Osteoblast (primary cell): ENCODE measurements around the gene SLC29A1. TPM values are rescaled to one million over a fixed set of nuclear protein-coding genes. Genes with fewer than 3 reads are reported as not detected.

Experiments
- DNase-seq: peaks from one replicate; pipeline ENCODE4 v3.0.0; 2011; ENCODE audit warnings: low spot score, mixed read lengths; ENCODE audit not compliant: insufficient read length; ENCODE audit errors: missing footprints
- H2AFZ ChIP-seq: 2 replicates; pipeline ENCODE4 v1.6.0; 2011; ENCODE audit warnings: mild to moderate bottlenecking, low read length
- H3K27ac ChIP-seq: 2 replicates; pipeline ENCODE4 v1.5.1; 2011; ENCODE audit warnings: mild to moderate bottlenecking, low read depth, low read length, moderate library complexity
- H3K27me3 ChIP-seq: 2 replicates; pipeline ENCODE4 v1.6.0; 2012; ENCODE audit warnings: mild to moderate bottlenecking, control low read depth, inconsistent platforms, low read length, moderate library complexity; ENCODE audit not compliant: insufficient read depth
- H3K36me3 ChIP-seq: 2 replicates; pipeline ENCODE4 v1.5.1; 2011; ENCODE audit warnings: mild to moderate bottlenecking, low read length, control low read depth, moderate library complexity; ENCODE audit not compliant: insufficient read depth
- H3K4me1 ChIP-seq: 2 replicates; pipeline ENCODE4 v1.5.1; 2011; ENCODE audit warnings: mild to moderate bottlenecking, low read length, control low read depth, moderate library complexity; ENCODE audit not compliant: insufficient read depth
- H3K4me2 ChIP-seq: 2 replicates; pipeline ENCODE4 v1.6.0; 2011; ENCODE audit warnings: mild to moderate bottlenecking, low read length; ENCODE audit not compliant: insufficient read depth
- H3K4me3 ChIP-seq: fragments of 200-600 bp; sonication (generic); 3 replicates; pipeline ENCODE4 v1.5.1; 2012; ENCODE audit warnings: mild to moderate bottlenecking, low read length, inconsistent platforms; ENCODE audit not compliant: insufficient read depth
- H3K79me2 ChIP-seq: 2 replicates; pipeline ENCODE4 v1.6.0; 2012; ENCODE audit warnings: mild to moderate bottlenecking, low read length, control low read depth, inconsistent platforms; ENCODE audit not compliant: insufficient read depth
- H3K9me3 ChIP-seq: 2 replicates; pipeline ENCODE4 v1.5.1; 2011; ENCODE audit warnings: low read depth, low read length, control low read depth
- H4K20me1 ChIP-seq: 2 replicates; pipeline ENCODE4 v1.6.0; 2012; ENCODE audit warnings: mild to moderate bottlenecking, low read length, control low read depth; ENCODE audit not compliant: insufficient read depth
- CTCF ChIP-seq: IDR thresholded peaks from 2 replicates; pipeline ENCODE4 v1.5.1; 2011; ENCODE audit warnings: mild to moderate bottlenecking, low read depth, low read length, moderate library complexity; ENCODE audit errors: extremely low read depth
- total RNA-seq: library from RNA; depleted of rRNA; stranded (reverse); fragments of >200 nt; gene quantifications from 2 replicates; pipeline ENCODE4 v1.2.3, GENCODE V29; 2012

The SLC29A1 gene
- total RNA-seq, 1 donor, result 8.0 TPM

GRCh38 chr6:44221291-44221960, 2.0 kb upstream of the SLC29A1 start:
- peaks cover 40% of the 10 kb centered on the region for H3K4me1 ChIP-seq
- H3K27ac ChIP-seq, result no peak overlapping the region
- H3K9me3 ChIP-seq, result no peaks in the 10 kb centered on the region
- no peaks in the 10 kb centered on the region for H3K36me3 ChIP-seq
- no peaks in the 10 kb centered on the region for H4K20me1 ChIP-seq
- H3K79me2 ChIP-seq, result peaks cover 16% of the 10 kb centered on the region
- H3K4me3 ChIP-seq, result peak overlapping the region; percentile 47
- DNase-seq, result peak; percentile 99
- H3K4me2 ChIP-seq, result peak overlapping the region; percentile 64
- H3K27me3 ChIP-seq, result no peaks in the 10 kb centered on the region
- peak overlapping the region; percentile 73 for H2AFZ ChIP-seq
- peak; percentile 89 for TF ChIP-seq CTCF

GRCh38 chr6:44221961-44222335, 1.4 kb upstream of the SLC29A1 start:
- Histone ChIP-seq H3K27me3 (no peaks in the 10 kb centered on the region), H3K4me3 (peak overlapping the region; percentile 47), H3K4me1 (peaks cover 42% of the 10 kb centered on the region), H4K20me1 (no peaks in the 10 kb centered on the region), H3K79me2 (peaks cover 20% of the 10 kb centered on the region), H3K4me2 (peak overlapping the region; percentile 64), H3K27ac (no peak overlapping the region), H3K36me3 (no peaks in the 10 kb centered on the region), H2AFZ (peak overlapping the region; percentile 35), H3K9me3 (no peaks in the 10 kb centered on the region)
- TF ChIP-seq CTCF, result no peak
- DNase-seq, result peak; percentile 88

GRCh38 chr6:44222486-44223318, 693 bp upstream of the SLC29A1 start:
- no peak for TF ChIP-seq CTCF
- Histone ChIP-seq H3K36me3 (no peaks in the 10 kb centered on the region), H2AFZ (peak overlapping the region; percentile 85), H3K4me1 (peaks cover 37% of the 10 kb centered on the region), H3K27me3 (no peaks in the 10 kb centered on the region), H3K4me2 (peak overlapping the region; percentile 94), H3K9me3 (no peaks in the 10 kb centered on the region), H3K4me3 (peak overlapping the region; percentile 72), H3K27ac (no peak overlapping the region), H3K79me2 (peaks cover 20% of the 10 kb centered on the region), H4K20me1 (no peaks in the 10 kb centered on the region)
- no peak for DNase-seq
